H1 (cell line): ENCODE data around the gene CCDC63. TPM values are rescaled to one million over a fixed set of nuclear protein-coding genes. Genes with fewer than 3 reads are reported as not detected.

ENCODE experiments used
- CHD7 ChIP-seq: fragments of 300-600 bp; sonication (generic); IDR thresholded peaks from 2 replicates; pipeline ENCODE4 v1.7.1; 2012; ENCODE audit warnings: low read length, moderate library complexity, mild to moderate bottlenecking, inconsistent platforms; ENCODE audit not compliant: insufficient replicate concordance
- CREB1 ChIP-seq: IDR thresholded peaks from 2 replicates; pipeline ENCODE4 v1.6.1; 2012; ENCODE audit warnings: inconsistent platforms
- CTBP2 ChIP-seq: IDR thresholded peaks from 2 replicates; pipeline ENCODE4 v1.7.0; 2011; ENCODE audit warnings: borderline replicate concordance, mild to moderate bottlenecking, moderate library complexity, mixed read lengths, low read length; ENCODE audit not compliant: insufficient read depth, insufficient read length
- FOSL1 ChIP-seq: IDR thresholded peaks from 2 replicates; pipeline ENCODE4 v1.6.1; 2011; ENCODE audit warnings: mild to moderate bottlenecking, low read depth, low read length, moderate library complexity; ENCODE audit not compliant: insufficient read depth
- POLR2AphosphoS5 ChIP-seq: IDR thresholded peaks from 2 replicates; pipeline ENCODE4 v1.6.1; 2011; ENCODE audit warnings: low read depth, low read length
- RBBP5 ChIP-seq: IDR thresholded peaks from 2 replicates; pipeline ENCODE4 v1.7.1; 2012; ENCODE audit warnings: low read depth, mild to moderate bottlenecking, inconsistent platforms, low read length, moderate library complexity, borderline replicate concordance
- SP4 ChIP-seq: IDR thresholded peaks from 2 replicates; pipeline ENCODE4 v1.6.1; 2012; ENCODE audit warnings: low read length, inconsistent platforms
- TCF12 ChIP-seq: IDR thresholded peaks from 2 replicates; pipeline ENCODE4 v1.6.1; 2011; ENCODE audit warnings: low read depth, mild to moderate bottlenecking, low read length
- polyA plus RNA-seq, 7 experiments: library from polyadenylated mRNA; depleted of rRNA in 3 of 7; stranded (reverse) in 5 of 7; unstranded in 2 of 7; fragments of >200 nt in 5 of 7; fragments of 200-250 nt in 2 of 7; gene quantifications; 1 replicate in 5 of 7; 2 replicates in 1 of 7; 4 replicates in 1 of 7; pipeline versions ENCODE4 v1.2.1 to v1.2.3, GENCODE V29; 2011 to 2013; ENCODE audit warnings: missing spikeins in 2 of 7, mixed read lengths in 2 of 7
- total RNA-seq: library from RNA; stranded (reverse); fragmentation: NEBNext Ultra II Directional; extraction: Animal tissue kit (Norgen Biotek cat#: 25700); gene quantifications from 2 replicates; pipeline ENCODE4 v1.2.1, GENCODE V29; 2021
- TF ChIP-seq, protein P1 (sequence below), 3 experiments: IDR thresholded peaks; 1 replicate in 2 of 3; 2 replicates in 1 of 3; pipeline versions ENCODE4 v1.5.1 to v1.6.1; 2011; ENCODE audit warnings: low read length in 3 of 3, mild to moderate bottlenecking in 3 of 3, inconsistent platforms in 2 of 3, low read depth in 1 of 3, moderate library complexity in 1 of 3; ENCODE audit not compliant: insufficient read depth in 1 of 3; ENCODE audit errors: control extremely low read depth in 1 of 3

The CCDC63 gene
- total and polyA plus RNA-seq, 2 of the 8 experiments (the other 6 are each of a cell fraction or from before 2014, with no cell fraction given), result 0.42 to 0.93 TPM

DNA sequence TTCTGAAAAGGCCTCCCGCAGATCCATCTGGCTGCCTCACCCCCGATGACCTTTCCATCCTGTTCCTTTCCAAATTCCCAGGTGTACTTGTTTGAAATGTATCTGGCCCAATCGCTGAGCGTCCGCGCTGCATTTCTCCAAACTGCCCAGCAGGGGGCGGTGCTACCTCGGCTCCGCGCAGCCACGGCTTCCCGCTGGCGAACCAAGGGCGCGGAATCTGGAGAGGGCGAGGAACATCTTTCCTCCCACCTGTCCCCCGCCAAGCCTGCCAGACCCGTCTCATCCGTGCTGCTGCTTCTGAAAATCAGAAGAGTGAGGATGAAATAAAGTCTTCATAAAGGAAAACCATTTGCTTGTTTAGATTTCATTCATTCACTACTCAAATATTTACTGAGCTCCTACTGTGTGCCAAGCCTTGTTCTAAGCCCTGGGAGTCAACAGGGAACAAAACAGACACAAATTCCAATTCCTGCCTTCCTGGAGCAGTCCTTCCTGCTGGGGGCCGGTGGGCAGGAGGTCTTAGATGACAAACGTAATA, 90.4 kb downstream of the CCDC63 start (continued):
- TF ChIP-seq SP4, result no peak; the same call in 1 of the 2 replicates
- no peak for TF ChIP-seq CHD7
- TF ChIP-seq CREB1, result peak; percentile 57; the same call in 1 of the 2 replicates
- peak; percentile 68 for TF ChIP-seq CTBP2
- TF ChIP-seq RBBP5, result no peak
- TF ChIP-seq, protein P1, sequence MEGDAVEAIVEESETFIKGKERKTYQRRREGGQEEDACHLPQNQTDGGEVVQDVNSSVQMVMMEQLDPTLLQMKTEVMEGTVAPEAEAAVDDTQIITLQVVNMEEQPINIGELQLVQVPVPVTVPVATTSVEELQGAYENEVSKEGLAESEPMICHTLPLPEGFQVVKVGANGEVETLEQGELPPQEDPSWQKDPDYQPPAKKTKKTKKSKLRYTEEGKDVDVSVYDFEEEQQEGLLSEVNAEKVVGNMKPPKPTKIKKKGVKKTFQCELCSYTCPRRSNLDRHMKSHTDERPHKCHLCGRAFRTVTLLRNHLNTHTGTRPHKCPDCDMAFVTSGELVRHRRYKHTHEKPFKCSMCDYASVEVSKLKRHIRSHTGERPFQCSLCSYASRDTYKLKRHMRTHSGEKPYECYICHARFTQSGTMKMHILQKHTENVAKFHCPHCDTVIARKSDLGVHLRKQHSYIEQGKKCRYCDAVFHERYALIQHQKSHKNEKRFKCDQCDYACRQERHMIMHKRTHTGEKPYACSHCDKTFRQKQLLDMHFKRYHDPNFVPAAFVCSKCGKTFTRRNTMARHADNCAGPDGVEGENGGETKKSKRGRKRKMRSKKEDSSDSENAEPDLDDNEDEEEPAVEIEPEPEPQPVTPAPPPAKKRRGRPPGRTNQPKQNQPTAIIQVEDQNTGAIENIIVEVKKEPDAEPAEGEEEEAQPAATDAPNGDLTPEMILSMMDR (IDR thresholded peaks at IDR 0.05; ENCODE audit: control extremely low read depth in 1 of 3, insufficient read depth in 1 of 3, low read depth in 1 of 3, low read length in 3 of 3), result peak; percentile 80 to 91 (median 88)
- no peak for TF ChIP-seq FOSL1
- TF ChIP-seq POLR2AphosphoS5, result no peak
- TF ChIP-seq TCF12, result peak; percentile 74; the same call in 1 of the 2 replicates
